GM12891 (cell line): Measurements from ENCODE around the gene LRP1-AS.

Experiments used
- DNase-seq: peaks from one replicate; pipeline ENCODE4 v3.0.0; 2011; ENCODE audit warnings: low spot score; ENCODE audit not compliant: insufficient read length
- FAIRE-seq: peaks from 2 replicates; lab custom pipeline; 2011; peaks lifted over from hg19 to GRCh38; lab: Jason Lieb, UNC
- PAX5 ChIP-seq: IDR thresholded peaks from 2 replicates; pipeline ENCODE4 v1.6.1; 2011; ENCODE audit warnings: low read length, moderate library complexity, mild to moderate bottlenecking; ENCODE audit not compliant: insufficient read depth, severe bottlenecking
- POLR2A ChIP-seq: IDR thresholded peaks from 2 replicates; pipeline ENCODE4 v1.6.1; 2011; ENCODE audit warnings: low read depth, low read length, control low read depth
- POLR2AphosphoS5 ChIP-seq: IDR thresholded peaks from 2 replicates; pipeline ENCODE4 v1.6.1; 2011; ENCODE audit warnings: low read depth, low read length, control low read depth
- POU2F2 ChIP-seq: IDR thresholded peaks from 2 replicates; pipeline ENCODE4 v1.6.1; 2011; ENCODE audit warnings: low read depth, mild to moderate bottlenecking, control low read depth, low read length, moderate library complexity
- SPI1 ChIP-seq: IDR thresholded peaks from 2 replicates; pipeline ENCODE4 v1.6.1; 2011; ENCODE audit warnings: low read depth, low read length, control low read depth
- TAF1 ChIP-seq: IDR thresholded peaks from 2 replicates; pipeline ENCODE4 v1.6.1; 2011; ENCODE audit warnings: low read depth, low read length, control low read depth

Gene LRP1-AS

DNA sequence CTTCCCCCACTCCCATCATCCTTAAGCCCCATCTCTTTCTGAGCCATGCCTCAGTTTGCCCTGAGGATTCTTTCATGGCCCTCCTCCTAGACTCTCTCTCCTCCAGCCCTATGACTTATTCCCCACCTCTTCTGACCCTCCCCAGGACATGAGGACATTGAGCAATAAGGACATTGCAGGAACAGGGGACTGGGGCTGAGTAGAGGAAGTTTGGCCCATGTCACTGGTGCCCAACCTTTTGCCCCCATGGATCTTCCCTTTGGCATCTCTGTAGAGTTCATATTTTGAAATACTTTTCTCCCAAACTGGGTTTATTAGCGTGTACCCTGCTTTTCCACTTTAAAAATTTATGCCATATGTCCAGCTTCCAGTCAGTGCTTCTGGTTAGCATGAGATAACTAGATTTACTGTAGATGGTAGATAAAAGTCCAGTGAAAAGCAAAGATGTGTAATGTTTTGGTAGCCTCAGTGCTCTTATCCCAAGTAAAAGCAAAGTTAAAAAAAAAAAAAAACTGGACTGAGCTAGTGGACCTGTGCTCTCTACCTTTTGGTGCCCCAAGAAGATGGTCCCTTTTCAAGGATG lies 6.1 kb upstream of the LRP1-AS start:
- no peak for FAIRE-seq
- TF ChIP-seq POU2F2 = no peak
- no peak for TF ChIP-seq POLR2A
- TF ChIP-seq TAF1 = no peak
- TF ChIP-seq POLR2AphosphoS5 = no peak
- no peak for TF ChIP-seq PAX5
- no peak for TF ChIP-seq SPI1
- no peak for DNase-seq

DNA sequence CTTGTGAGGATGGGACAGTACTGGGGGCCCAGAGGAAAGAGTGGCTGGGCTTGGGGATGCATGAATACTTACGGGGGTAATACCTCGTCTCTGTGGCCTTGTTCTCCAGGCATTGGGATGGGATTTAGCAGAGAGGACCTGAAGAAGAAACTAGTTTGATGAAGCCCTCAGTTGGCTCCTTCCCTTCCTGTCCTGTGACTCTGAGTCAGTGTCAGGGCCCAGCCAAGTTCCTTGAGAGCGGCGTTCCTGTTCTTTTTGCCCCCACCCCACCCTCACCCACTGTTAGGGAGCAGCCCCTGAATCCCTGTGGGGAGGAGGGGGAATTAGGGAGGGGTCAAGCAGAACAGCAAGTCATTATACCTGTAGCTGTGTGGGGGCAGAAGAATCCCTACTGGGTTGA lies 5.2 kb upstream of the LRP1-AS start:
- no peak for TF ChIP-seq TAF1
- no peak for TF ChIP-seq SPI1
- no peak for TF ChIP-seq POU2F2
- TF ChIP-seq PAX5 = no peak
- no peak for TF ChIP-seq POLR2A
- TF ChIP-seq POLR2AphosphoS5 = no peak
- DNase-seq = no peak
- FAIRE-seq = no peak

DNA sequence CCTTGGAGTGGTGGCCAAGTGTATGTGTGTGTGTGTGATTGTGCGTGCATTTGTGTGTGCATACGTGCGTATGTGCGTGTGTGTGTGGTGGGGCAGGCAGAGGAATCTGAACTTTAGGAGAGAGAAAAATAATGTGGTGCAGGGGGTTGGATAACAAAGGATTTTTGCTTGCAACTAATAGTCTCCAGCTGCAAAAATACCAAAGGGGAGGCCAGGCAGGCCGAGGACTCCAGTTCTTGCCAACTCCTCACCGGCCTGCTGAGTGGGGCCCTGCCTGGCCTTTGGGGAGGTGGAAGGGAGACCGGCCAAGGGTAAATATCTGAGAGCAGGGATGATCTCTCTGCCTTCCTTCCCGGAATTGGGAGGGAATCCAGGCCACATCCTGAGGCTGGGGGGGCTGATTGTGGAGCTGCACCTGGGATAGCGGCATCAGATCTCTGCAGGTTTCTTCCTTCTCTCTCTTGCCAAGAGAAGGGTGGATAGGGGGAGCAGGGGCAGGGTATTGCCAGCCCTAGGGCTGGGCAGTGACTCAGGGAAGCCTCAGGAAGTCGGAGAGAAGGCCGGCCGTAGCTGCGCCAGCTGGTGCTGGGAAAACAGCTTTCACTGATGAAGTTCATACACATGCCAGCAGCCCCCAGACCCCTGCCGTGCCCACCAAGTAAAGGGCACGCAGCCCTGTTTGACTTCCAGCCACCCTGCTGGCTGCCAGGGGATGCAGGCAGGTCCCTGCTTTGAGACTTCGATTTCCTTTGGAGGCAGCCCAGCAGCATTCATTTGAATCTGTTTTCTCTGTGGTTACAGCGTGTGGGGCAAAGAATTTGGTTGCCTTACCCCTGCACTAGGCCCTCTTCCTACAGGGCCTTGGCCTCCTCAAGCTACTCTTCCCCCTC lies 4.6 kb upstream of the LRP1-AS start:
- DNase-seq = no peak
- no peak for FAIRE-seq
- TF ChIP-seq TAF1 (no peak), POLR2AphosphoS5 (no peak), SPI1 (no peak), POU2F2 (no peak), POLR2A (no peak), PAX5 (no peak)

DNA sequence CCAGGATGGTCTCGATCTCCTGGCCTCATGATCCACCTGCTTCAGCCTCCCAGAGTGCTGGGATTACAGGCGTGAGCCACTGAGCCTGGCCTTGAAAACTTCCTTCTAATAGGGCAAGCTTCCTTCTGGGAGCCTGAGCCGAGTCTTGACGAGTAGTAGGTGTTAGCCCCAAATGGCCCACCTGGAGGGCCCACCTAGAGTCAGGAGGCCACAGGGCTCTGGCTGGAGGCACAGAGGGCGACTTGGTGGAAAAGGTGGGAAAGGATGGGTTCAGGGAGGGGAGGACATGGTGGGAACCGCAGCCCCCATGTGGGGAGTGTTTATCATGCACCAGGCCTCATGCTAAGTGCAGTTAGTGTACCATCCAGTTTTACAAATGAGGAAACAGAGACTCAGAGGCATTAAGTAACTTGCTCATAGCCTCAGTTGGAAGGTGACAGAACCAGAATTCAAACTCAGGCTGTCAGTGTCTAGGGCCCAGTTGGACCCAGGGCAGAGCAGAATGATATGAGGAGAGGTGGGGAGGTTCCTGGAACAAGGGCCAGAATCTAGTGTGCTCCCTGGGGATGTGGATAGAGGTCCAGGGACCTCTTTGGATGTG lies 3.1 kb upstream of the LRP1-AS start:
- TF ChIP-seq SPI1 (no peak), POU2F2 (no peak), TAF1 (no peak), POLR2AphosphoS5 (no peak), PAX5 (no peak), POLR2A (no peak)
- FAIRE-seq (no peak), DNase-seq (no peak)

DNA sequence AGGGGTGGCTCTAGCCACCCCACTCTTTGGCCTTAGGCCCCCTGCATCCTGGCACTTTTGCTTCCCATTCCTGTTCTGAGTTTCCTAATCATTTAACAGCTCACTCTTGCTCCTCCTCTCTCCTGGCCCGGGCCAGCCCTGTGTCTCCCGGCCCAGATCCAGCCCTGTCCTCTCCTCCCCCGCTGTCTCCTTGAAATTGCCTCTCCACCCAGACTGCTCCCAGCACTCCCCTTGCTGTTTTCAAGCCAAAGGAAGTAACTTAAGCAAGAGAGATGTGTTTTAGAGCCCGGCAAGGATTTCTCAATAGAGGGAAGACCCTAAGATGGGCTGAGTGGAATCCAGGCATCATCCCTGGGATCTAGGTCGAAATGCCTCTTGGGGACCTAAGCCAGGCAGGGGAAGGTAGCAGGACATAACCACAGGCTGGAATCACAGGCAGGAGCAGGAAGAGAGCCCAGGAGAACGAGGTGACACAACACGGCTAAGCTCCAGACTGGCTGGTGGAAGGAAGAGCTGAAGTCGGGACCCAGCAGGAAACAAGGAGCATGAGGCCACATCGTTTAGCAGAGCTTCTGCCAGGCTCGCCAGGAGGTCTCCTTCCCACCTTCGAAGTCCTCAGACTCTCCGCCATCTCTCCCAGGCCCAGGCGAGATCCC lies 2.0 kb upstream of the LRP1-AS start:
- TF ChIP-seq POU2F2 (no peak), TAF1 (no peak), PAX5 (no peak), POLR2A (no peak), SPI1 (no peak), POLR2AphosphoS5 (no peak)
- FAIRE-seq = no peak
- no peak for DNase-seq

DNA sequence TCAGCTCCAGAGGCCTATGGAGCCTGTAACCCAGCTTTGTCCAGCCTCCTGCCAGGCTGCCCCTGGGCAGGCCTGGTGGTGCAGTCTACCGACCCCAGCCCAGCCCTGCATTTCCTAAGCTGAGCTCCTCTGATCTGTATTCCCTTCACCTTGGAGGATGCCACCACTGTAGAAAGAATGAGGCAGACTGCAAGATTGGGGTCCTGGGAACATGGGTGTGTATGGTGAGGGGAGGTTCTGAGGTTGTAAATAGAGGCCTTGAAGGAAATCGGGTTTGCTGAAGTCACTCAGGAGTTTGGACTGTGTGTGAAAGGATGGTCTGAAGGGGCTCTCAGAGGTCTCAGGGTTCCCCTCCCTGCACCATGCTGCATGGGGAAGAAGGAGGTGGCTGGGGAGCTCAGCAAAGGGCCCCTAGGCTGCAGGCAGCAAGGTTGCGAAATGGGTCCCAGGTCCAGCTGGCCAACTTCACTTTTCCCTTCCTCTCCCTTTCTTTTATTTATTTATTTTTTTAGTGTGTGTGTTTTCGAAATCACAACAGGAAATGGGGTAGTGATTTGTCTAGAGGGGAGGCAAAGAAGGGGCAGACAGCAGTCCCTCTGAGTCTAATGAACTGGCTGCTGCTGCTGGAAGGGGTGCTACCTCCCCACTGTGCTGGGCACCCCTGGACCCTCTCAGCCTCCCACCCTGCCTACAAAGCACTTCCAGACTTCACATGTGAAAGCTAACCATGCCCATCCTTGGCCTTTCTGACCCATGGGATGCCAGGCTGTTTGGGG lies 1.2 kb upstream of the LRP1-AS start:
- FAIRE-seq = no peak
- no peak for DNase-seq
- TF ChIP-seq PAX5 (no peak), POU2F2 (no peak), POLR2AphosphoS5 (no peak), TAF1 (no peak), POLR2A (no peak), SPI1 (no peak)

DNA sequence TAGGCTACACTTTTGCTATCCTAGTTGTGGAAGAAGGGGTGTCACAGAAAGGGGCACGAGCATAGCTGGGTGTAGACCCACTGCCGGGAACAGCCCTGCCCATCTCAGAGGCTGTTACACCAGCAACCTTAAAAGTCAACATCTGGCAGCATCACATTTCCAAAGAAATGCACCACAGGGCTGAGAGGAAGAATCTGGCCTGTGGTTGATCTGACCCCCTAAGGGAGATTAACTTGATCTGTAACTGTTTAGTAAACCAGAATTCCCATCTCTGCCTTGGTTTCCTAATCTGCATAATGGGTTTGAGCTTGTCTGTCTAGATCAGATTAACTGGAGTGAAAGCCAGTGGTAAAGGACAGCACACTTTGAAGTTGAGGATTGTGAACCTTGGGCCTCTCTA lies 1.3 kb downstream of the LRP1-AS start:
- no peak for TF ChIP-seq POLR2A
- no peak for TF ChIP-seq PAX5
- no peak for TF ChIP-seq SPI1
- no peak for TF ChIP-seq TAF1
- no peak for TF ChIP-seq POLR2AphosphoS5
- no peak for TF ChIP-seq POU2F2
- no peak for FAIRE-seq
- DNase-seq = no peak

DNA sequence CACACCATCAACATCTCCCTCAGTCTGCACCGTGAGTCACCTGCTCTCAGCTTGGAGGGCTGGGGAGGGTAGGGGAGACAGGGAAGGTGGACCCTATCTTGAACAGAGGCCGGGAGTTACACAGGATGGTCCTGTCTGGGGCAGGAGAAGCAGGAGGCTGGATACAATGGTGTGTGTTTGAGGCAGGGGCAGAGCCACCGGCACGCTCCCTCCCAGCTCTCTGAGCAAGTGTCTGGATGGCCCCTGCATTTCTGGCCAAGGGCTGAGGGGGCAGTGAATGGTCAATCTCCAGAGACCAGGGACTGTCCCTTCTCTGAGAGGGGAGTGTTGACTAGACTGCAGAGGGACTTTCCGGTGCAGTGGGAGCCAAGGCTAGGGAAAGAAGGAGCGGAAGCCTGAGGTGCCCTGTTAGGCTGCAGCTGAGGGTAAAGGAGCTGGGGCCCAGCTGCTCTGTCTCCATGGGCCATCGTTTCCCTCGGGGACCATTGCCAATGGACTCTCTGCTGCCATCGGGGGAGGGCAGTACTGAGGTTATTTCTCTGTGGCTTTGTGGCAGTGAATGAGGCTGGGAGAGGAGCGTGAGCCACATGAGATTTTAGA lies 1.9 kb downstream of the LRP1-AS start:
- TF ChIP-seq POU2F2 (no peak), POLR2A (no peak), PAX5 (no peak), TAF1 (no peak), POLR2AphosphoS5 (no peak), SPI1 (no peak)
- DNase-seq = no peak
- FAIRE-seq = no peak
